Upper lobe of left lung (tissue), 4 donors: ENCODE measurements around the gene TAS2R30.

Source experiments
- CTCF ChIP-seq, 6 experiments: fragments of 450-650 bp in 4 of 6; fragments of 200-600 bp in 2 of 6; sonication (generic) in 2 of 6; IDR thresholded peaks; one replicate each; pipeline ENCODE4 v1.5.1; 2016 to 2019; ENCODE audit warnings: antibody characterized with exemption in 6 of 6
- EP300 ChIP-seq, 4 donors: sonication (generic); formaldehyde crosslinking; IDR thresholded peaks; one replicate each; pipeline ENCODE4 v1.5.1; 2017; ENCODE audit warnings: antibody characterized with exemption in 4 of 4, control low read depth in 2 of 4
- POLR2A ChIP-seq, 4 donors: fragments of 450-650 bp; IDR thresholded peaks; one replicate each; pipeline ENCODE4 v1.5.1; 2016 to 2017; ENCODE audit warnings: antibody characterized with exemption in 4 of 4, mild to moderate bottlenecking in 2 of 4

- TF ChIP-seq EP300 (IDR thresholded peaks at IDR 0.05) (no peak), CTCF (IDR thresholded peaks at IDR 0.05) (no peak), POLR2A (IDR thresholded peaks at IDR 0.05) (no peak)
These were observed 1.3 kb downstream of the TAS2R30 start for GRCh38 chr12:11133162-11133561.
